ENCODE data around the gene PIF1. TPM values are rescaled to one million over a fixed set of nuclear protein-coding genes. Genes with fewer than 3 reads are reported as not detected.

Gene PIF1
- total RNA-seq, 1 experiment from 2014 or later = 20.1 TPM

DNA sequence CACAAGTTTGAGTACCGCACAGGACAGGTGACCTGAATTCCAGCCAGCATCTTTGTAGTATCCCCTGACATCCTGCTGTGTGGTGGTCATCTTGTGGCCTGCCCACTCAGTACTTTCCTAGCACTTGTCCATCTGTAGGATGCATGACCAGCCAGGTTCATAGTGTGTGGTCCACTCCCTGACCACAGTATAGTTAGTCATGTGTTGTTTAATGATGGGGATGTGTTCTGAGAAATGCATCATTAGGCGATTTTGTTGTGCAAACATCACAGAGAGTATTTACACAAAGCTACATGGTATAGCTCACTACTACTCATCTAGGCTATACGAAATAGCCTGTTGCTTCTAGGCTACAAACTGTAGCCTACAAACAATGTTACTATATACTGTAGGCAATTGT lies 33.2 kb downstream of the PIF1 start:
- H3K4me3 ChIP-seq = no peak overlapping the region
- H3K27ac ChIP-seq = no peak overlapping the region
- H3K36me3 ChIP-seq = no peaks in the 10 kb centered on the region
- DNase-seq (ENCODE audit: low read depth in 1 of 2, low spot score in 2 of 2) = peak; percentile 61 to 66
- H3K4me1 ChIP-seq (replicated peaks) = peaks cover 5% of the 10 kb centered on the region; the same call in 1 of the 2 replicates
- H3K9me3 ChIP-seq (replicated peaks) = no peaks in the 10 kb centered on the region
- no peaks in the 10 kb centered on the region for H3K27me3 ChIP-seq (replicated peaks)

GRCh38 chr15:64791401-64791800 lies 34.0 kb downstream of the PIF1 start:
- Histone ChIP-seq H3K4me1 (replicated peaks) (peaks cover 5% of the 10 kb centered on the region; the same call in 1 of the 2 replicates), H3K27ac (no peak overlapping the region), H3K4me3 (no peak overlapping the region), H3K9me3 (replicated peaks) (no peaks in the 10 kb centered on the region), H3K36me3 (no peaks in the 10 kb centered on the region), H3K27me3 (replicated peaks) (no peaks in the 10 kb centered on the region)
- no peak for DNase-seq (ENCODE audit: low read depth in 1 of 2, low spot score in 2 of 2)

DNA sequence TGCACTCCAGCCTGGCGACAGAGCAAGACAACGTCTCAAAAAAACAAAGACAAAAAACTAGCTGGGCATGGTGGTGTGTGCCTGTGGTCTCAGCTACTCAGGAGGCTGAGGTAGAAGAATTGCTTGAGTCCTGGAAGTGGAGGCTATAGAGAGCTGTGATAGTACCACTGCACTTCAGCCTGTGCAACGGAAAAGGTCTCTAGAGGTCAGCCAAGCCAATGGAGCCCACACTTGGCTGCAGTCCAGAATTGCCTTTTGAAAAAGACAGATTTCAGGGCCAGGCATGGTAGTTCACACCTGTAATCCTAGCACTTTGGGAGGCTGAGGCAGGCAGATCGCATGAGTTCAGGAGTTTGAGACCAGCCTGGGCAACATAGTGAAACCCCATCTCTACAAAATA lies 41.7 kb downstream of the PIF1 start:
- H3K9me3 ChIP-seq (replicated peaks) = no peaks in the 10 kb centered on the region
- H3K27me3 ChIP-seq (replicated peaks) = no peaks in the 10 kb centered on the region

DNA sequence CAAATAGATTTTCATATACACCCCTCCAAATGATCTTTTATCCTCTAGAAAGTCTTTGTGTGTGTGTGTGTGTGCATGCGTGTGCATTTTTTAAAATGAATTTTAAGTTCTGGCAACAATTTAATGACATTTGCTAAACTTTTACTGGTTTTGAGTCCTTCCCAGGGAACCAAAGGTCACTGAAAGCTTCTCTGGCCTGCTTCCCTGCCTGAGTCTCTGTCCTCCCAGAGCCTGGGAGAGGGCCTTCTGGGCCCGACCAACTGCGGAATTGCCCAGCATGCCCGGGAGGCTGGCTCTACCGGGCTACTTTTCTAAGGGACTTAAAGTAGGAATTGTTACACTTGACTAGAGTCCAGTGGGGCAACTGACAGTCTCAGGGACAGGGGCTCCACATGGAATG lies 42.7 kb downstream of the PIF1 start:
- H3K4me1 ChIP-seq (replicated peaks) = no peaks in the 10 kb centered on the region
- no peak for DNase-seq (ENCODE audit: low read depth in 1 of 2, low spot score in 2 of 2)
- H3K27me3 ChIP-seq (replicated peaks) = no peaks in the 10 kb centered on the region
- H3K36me3 ChIP-seq = no peaks in the 10 kb centered on the region
- no peaks in the 10 kb centered on the region for H3K9me3 ChIP-seq (replicated peaks)
- no peak overlapping the region for H3K4me3 ChIP-seq
- H3K27ac ChIP-seq = no peak overlapping the region

More for the DNA sequence above, 41.7 kb downstream of the PIF1 start:
- Histone ChIP-seq H3K27ac (no peak overlapping the region), H3K36me3 (no peaks in the 10 kb centered on the region), H3K4me3 (no peak overlapping the region), H3K4me1 (replicated peaks) (no peaks in the 10 kb centered on the region)
- no peak for DNase-seq (ENCODE audit: low read depth in 1 of 2, low spot score in 2 of 2)

DNA sequence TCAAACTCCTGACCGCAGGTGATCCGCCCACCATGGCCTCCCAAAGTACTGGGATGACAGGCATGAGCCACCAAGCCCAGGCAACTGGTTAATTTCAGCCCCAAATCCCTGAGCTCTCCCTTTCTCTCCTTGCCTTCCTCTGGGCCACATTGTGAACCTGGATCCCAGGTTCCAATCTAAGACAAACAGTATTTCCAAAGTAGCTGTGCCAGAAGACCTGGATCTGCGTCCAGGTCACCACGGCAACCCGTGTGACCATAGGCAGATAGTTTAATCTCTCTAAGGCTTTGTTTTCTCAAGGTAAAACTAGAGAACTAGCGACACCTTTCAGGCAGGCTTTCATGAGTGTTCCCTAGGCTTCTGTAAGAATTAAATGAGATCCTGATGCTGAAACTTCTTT lies 44.1 kb downstream of the PIF1 start:
- no peaks in the 10 kb centered on the region for H3K4me1 ChIP-seq (replicated peaks)
- no peak overlapping the region for H3K27ac ChIP-seq
- DNase-seq (ENCODE audit: low read depth in 1 of 2, low spot score in 2 of 2) = no peak
- H3K4me3 ChIP-seq = no peak overlapping the region
- no peaks in the 10 kb centered on the region for H3K36me3 ChIP-seq
- no peaks in the 10 kb centered on the region for H3K9me3 ChIP-seq (replicated peaks)
- H3K27me3 ChIP-seq (replicated peaks) = no peaks in the 10 kb centered on the region

GRCh38 chr15:64780600-64781156 lies 44.8 kb downstream of the PIF1 start:
- DNase-seq (ENCODE audit: low read depth in 1 of 2, low spot score in 2 of 2) = no peak
- peaks cover 6% of the 10 kb centered on the region; the same call in 1 of the 2 replicates for H3K4me1 ChIP-seq (replicated peaks)

GRCh38 chr15:64779630-64780029 lies 45.8 kb downstream of the PIF1 start:
- no peak for DNase-seq (ENCODE audit: low read depth in 1 of 2, low spot score in 2 of 2)
- no peak overlapping the region for H3K27ac ChIP-seq
- H3K9me3 ChIP-seq (replicated peaks) = 0 out of 2 replicates have a peak, but pooled peaks cover 2% of the 10 kb centered on the region
- H3K4me3 ChIP-seq = no peak overlapping the region
- no peaks in the 10 kb centered on the region for H3K36me3 ChIP-seq
- peaks cover 12% of the 10 kb centered on the region for H3K4me1 ChIP-seq (replicated peaks)
- H3K27me3 ChIP-seq (replicated peaks) = peaks cover 11% of the 10 kb centered on the region

More at GRCh38 chr15:64780600-64781156, 44.8 kb downstream of the PIF1 start:
- H3K27ac ChIP-seq = no peak overlapping the region
- H3K4me3 ChIP-seq = no peak overlapping the region
- peaks cover 5% of the 10 kb centered on the region; the same call in 1 of the 2 replicates for H3K27me3 ChIP-seq (replicated peaks)
- no peaks in the 10 kb centered on the region for H3K36me3 ChIP-seq
- no peaks in the 10 kb centered on the region for H3K9me3 ChIP-seq (replicated peaks)

DNA sequence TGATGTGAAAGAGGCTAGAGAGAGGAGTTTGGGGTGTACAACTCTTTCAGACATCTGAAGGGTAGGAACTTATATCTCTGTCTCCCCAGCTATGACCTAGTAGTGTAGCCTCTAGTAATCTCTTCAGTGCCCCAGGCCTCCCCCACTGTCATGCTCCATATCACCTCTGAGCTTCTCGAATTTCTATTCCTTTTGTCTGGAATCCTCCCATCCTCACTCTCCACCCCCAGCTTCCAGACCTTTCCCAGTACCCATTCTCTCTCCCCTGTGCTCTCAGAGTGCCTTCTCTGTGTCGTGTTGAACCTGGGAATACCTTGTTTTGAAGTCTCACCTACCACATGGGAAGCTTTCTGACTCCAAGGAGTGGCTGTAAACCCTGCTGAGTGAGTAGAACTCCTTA lies 46.4 kb downstream of the PIF1 start:
- Histone ChIP-seq H3K9me3 (replicated peaks) (0 out of 2 replicates have a peak, but pooled peaks cover 2% of the 10 kb centered on the region), H3K4me3 (no peak overlapping the region), H3K27me3 (replicated peaks) (peaks cover 17% of the 10 kb centered on the region), H3K27ac (no peak overlapping the region), H3K4me1 (replicated peaks) (peaks cover 12% of the 10 kb centered on the region), H3K36me3 (no peaks in the 10 kb centered on the region)
- no peak for DNase-seq (ENCODE audit: low read depth in 1 of 2, low spot score in 2 of 2)

GRCh38 chr15:64776402-64776786 lies 49.1 kb downstream of the PIF1 start:
- no peak for DNase-seq (ENCODE audit: low read depth in 1 of 2, low spot score in 2 of 2)
- H3K4me1 ChIP-seq (replicated peaks) = peaks cover 12% of the 10 kb centered on the region
- no peak overlapping the region for H3K27ac ChIP-seq
- H3K36me3 ChIP-seq = no peaks in the 10 kb centered on the region
- H3K4me3 ChIP-seq = no peak overlapping the region
- peaks cover 19% of the 10 kb centered on the region for H3K27me3 ChIP-seq (replicated peaks)
- H3K9me3 ChIP-seq (replicated peaks) = 0 out of 2 replicates have a peak, but pooled peaks cover 2% of the 10 kb centered on the region

GRCh38 chr15:64775551-64776401 lies 49.7 kb downstream of the PIF1 start, which contains the start of gene RBPMS2:
TSS of gene RBPMS2 (minus strand) at chr15:64775589. CDS start at chr15:64775319, 270 bp downstream.
- Histone ChIP-seq H3K27ac (no peak within 1 kb of the TSS), H3K9me3 (replicated peaks) (0 out of 2 replicates have a peak, but pooled peaks cover 2% of the 10 kb centered on the region), H3K36me3 (no peaks in the 10 kb centered on the region), H3K4me1 (replicated peaks) (peaks cover 12% of the 10 kb centered on the region), H3K27me3 (replicated peaks) (peaks cover 19% of the 10 kb centered on the region), H3K4me3 (peak within 1 kb of the TSS; percentile 47)
- DNase-seq (ENCODE audit: low read depth in 1 of 2, low spot score in 2 of 2) = no peak

- 0 out of 2 replicates have a peak, but pooled peaks cover 2% of the 10 kb centered on the region for H3K9me3 ChIP-seq (replicated peaks)
- H3K4me3 ChIP-seq = peak overlapping the region; percentile 47
- no peak for DNase-seq (ENCODE audit: low read depth in 1 of 2, low spot score in 2 of 2)
- no peak overlapping the region for H3K27ac ChIP-seq
- no peaks in the 10 kb centered on the region for H3K36me3 ChIP-seq
- H3K4me1 ChIP-seq (replicated peaks) = peaks cover 12% of the 10 kb centered on the region
- peaks cover 19% of the 10 kb centered on the region for H3K27me3 ChIP-seq (replicated peaks)
Measured at GRCh38 chr15:64774629-64775493, 50.6 kb downstream of the PIF1 start.

- peaks cover 19% of the 10 kb centered on the region for H3K27me3 ChIP-seq (replicated peaks)
- no peak overlapping the region for H3K4me3 ChIP-seq
- H3K36me3 ChIP-seq = no peaks in the 10 kb centered on the region
- H3K4me1 ChIP-seq (replicated peaks) = peaks cover 12% of the 10 kb centered on the region
- no peak for DNase-seq (ENCODE audit: low read depth in 1 of 2, low spot score in 2 of 2)
- H3K27ac ChIP-seq = no peak overlapping the region
- 0 out of 2 replicates have a peak, but pooled peaks cover 2% of the 10 kb centered on the region for H3K9me3 ChIP-seq (replicated peaks)
Measured at GRCh38 chr15:64774037-64774628, 51.3 kb downstream of the PIF1 start.

DNA sequence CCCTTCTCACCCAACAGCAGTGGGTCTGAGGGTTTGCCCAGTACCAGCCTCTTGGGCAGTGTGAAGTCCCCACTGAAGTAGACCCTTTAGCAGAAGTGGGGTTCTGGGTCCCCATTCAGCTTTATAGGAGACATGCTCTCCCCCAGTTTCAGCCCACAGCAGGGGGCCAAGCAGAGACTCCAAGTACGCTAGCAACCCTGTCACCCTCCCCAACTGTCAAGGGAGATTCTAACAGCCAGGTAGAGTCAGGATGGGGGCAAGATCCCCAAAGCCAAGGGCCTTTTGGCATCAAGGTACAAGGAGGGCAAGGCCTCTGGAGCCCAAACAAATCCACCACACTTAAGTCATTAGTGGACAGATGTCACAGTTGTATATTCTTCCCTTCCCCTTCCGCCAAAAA lies 51.8 kb downstream of the PIF1 start:
- Histone ChIP-seq H3K36me3 (no peaks in the 10 kb centered on the region), H3K4me3 (no peak overlapping the region), H3K4me1 (replicated peaks) (peaks cover 12% of the 10 kb centered on the region), H3K9me3 (replicated peaks) (0 out of 2 replicates have a peak, but pooled peaks cover 2% of the 10 kb centered on the region), H3K27me3 (replicated peaks) (peaks cover 19% of the 10 kb centered on the region), H3K27ac (no peak overlapping the region)
- DNase-seq (ENCODE audit: low read depth in 1 of 2, low spot score in 2 of 2) = no peak

Data from SJSA1 (cell line).